WTC11 (cell line): ENCODE data around the gene ACSBG1. TPM values are rescaled to one million over a fixed set of nuclear protein-coding genes. Genes with fewer than 3 reads are reported as not detected.

Experiments
- ATAC-seq: fragments of 200-7000 bp; cut with Tn5 transposase; 2 replicates; pipeline ENCODE4 v1.10.0; 2021; ENCODE audit warnings: mild to moderate bottlenecking, moderate library complexity
- CTCF ChIA-PET: fragments of 300-600 bp; sonication (Branson Sonifier 250); formaldehyde crosslinking; loops from one replicate; lab custom pipeline; 2021; ENCODE audit warnings: antibody characterized with exemption; lab: Charles Lee
- POLR2A ChIA-PET: fragments of 350-600 bp; sonication (Branson Sonifier 250); formaldehyde crosslinking; loops from one replicate; lab custom pipeline; 2021; ENCODE audit warnings: antibody characterized with exemption; lab: Charles Lee
- DNase-seq: peaks from one replicate; pipeline ENCODE4 v3.0.0; 2021; ENCODE audit warnings: low spot score
- H3K27ac Mint-ChIP-seq: 2 replicates; pipeline ENCODE4 v1.8.0; 2021; ENCODE audit warnings: mixed read lengths
- H3K27me3 Mint-ChIP-seq: 2 replicates; pipeline ENCODE4 v1.8.0; 2021; ENCODE audit warnings: low read depth, mild to moderate bottlenecking, moderate library complexity, mixed read lengths
- H3K36me3 Mint-ChIP-seq: 2 replicates; pipeline ENCODE4 v1.8.0; 2021; ENCODE audit warnings: mixed read lengths
- H3K4me1 Mint-ChIP-seq: 2 replicates; pipeline ENCODE4 v1.8.0; 2022; ENCODE audit warnings: mixed read lengths
- H3K4me3 Mint-ChIP-seq: 2 replicates; pipeline ENCODE4 v1.8.0; 2021; ENCODE audit warnings: mild to moderate bottlenecking, moderate library complexity, mixed read lengths
- H3K9me3 Mint-ChIP-seq: 2 replicates; pipeline ENCODE4 v1.8.0; 2021; ENCODE audit warnings: mixed read lengths
- AR ChIP-seq: fragments of 250-450 bp; sonication (Bioruptor Pico); IDR thresholded peaks from 2 replicates; pipeline ENCODE4 v1.9.0; 2021; ENCODE audit warnings: mild to moderate bottlenecking
- CBFB ChIP-seq: sonication (generic); formaldehyde crosslinking; IDR thresholded peaks from 2 replicates; pipeline ENCODE4 v1.8.1; 2022; ENCODE audit warnings: mild to moderate bottlenecking, low read depth, missing genetic modification reagents
- CREM ChIP-seq: sonication (generic); formaldehyde crosslinking; IDR thresholded peaks from 2 replicates; pipeline ENCODE4 v1.8.1; 2022; ENCODE audit warnings: mild to moderate bottlenecking, missing genetic modification reagents, moderate library complexity
- ELF4 ChIP-seq: sonication (generic); formaldehyde crosslinking; IDR thresholded peaks from 2 replicates; pipeline ENCODE4 v1.8.1; 2022; ENCODE audit warnings: low read depth, mild to moderate bottlenecking, moderate library complexity, missing genetic modification reagents
- FOXK1 ChIP-seq: sonication (generic); formaldehyde crosslinking; IDR thresholded peaks from 2 replicates; pipeline ENCODE4 v1.8.0; 2022; ENCODE audit warnings: mild to moderate bottlenecking, moderate library complexity, missing genetic modification reagents
- GABPB1 ChIP-seq: sonication (generic); formaldehyde crosslinking; IDR thresholded peaks from 2 replicates; pipeline ENCODE4 v1.8.1; 2023; ENCODE audit warnings: mild to moderate bottlenecking, missing genetic modification reagents
- IRF2 ChIP-seq: sonication (generic); formaldehyde crosslinking; IDR thresholded peaks from 2 replicates; pipeline ENCODE4 v1.8.0; 2022; ENCODE audit warnings: low read depth, missing genetic modification reagents, borderline replicate concordance
- MXD4 ChIP-seq: fragments of 250-450 bp; sonication (Bioruptor Pico); IDR thresholded peaks from 2 replicates; pipeline ENCODE4 v1.8.0; 2021; ENCODE audit warnings: mild to moderate bottlenecking, moderate library complexity, borderline replicate concordance
- NFYB ChIP-seq: sonication (generic); formaldehyde crosslinking; conservative IDR thresholded peaks from 2 replicates; pipeline ENCODE4 v1.8.0; 2022; ENCODE audit warnings: low read depth, missing genetic modification reagents
- RELA ChIP-seq: sonication (generic); formaldehyde crosslinking; IDR thresholded peaks from 2 replicates; pipeline ENCODE4 v1.8.1; 2022; ENCODE audit warnings: missing genetic modification reagents, mild to moderate bottlenecking, borderline replicate concordance
- RORB ChIP-seq: fragments of 250-450 bp; sonication (Bioruptor Pico); IDR thresholded peaks from 2 replicates; pipeline ENCODE4 v1.9.0; 2021; ENCODE audit warnings: mild to moderate bottlenecking
- SMAD4 ChIP-seq: sonication (generic); formaldehyde crosslinking; IDR thresholded peaks from 2 replicates; pipeline ENCODE4 v1.8.0; 2022; ENCODE audit warnings: mild to moderate bottlenecking, missing genetic modification reagents
- STAT6 ChIP-seq: sonication (generic); formaldehyde crosslinking; conservative IDR thresholded peaks from 2 replicates; pipeline ENCODE4 v1.8.1; 2023; ENCODE audit warnings: mild to moderate bottlenecking, low read depth, missing genetic modification reagents, moderate library complexity
- ZNF532 ChIP-seq: fragments of 250-450 bp; sonication (Bioruptor Pico); IDR thresholded peaks from 2 replicates; pipeline ENCODE4 v1.9.0; 2021; ENCODE audit warnings: mild to moderate bottlenecking, borderline replicate concordance
- ZNF671 ChIP-seq: fragments of 250-450 bp; sonication (Bioruptor Pico); IDR thresholded peaks from 2 replicates; pipeline ENCODE4 v1.8.0; 2021; ENCODE audit warnings: mild to moderate bottlenecking
- total RNA-seq: library from RNA; stranded (reverse); gene quantifications from 3 replicates; pipeline ENCODE4 v1.2.3, GENCODE V29; 2021

The ACSBG1 gene
- total RNA-seq, 1 experiment from 2014 or later, result 5.8 TPM

- TF ChIP-seq ZNF532, result no peak
- no peak for TF ChIP-seq ELF4
- TF ChIP-seq CBFB (CRISPR knock-in tag), result no peak
- no peak for TF ChIP-seq STAT6 (CRISPR knock-in tag)
- TF ChIP-seq RORB (CRISPR knock-in tag), result no peak
- no peak for TF ChIP-seq NFYB (CRISPR knock-in tag)
- no peak for TF ChIP-seq ZNF671
- TF ChIP-seq MXD4 (CRISPR knock-in tag), result no peak
- no peak for TF ChIP-seq SMAD4
- no peak for TF ChIP-seq RELA
- no peak for TF ChIP-seq CREM (CRISPR knock-in tag)
- no peak for TF ChIP-seq IRF2 (CRISPR knock-in tag)
Measured at GRCh38 chr15:78272316-78272715, 38.0 kb upstream of the ACSBG1 start (continued).

- ChIA-PET CTCF (interaction anchor here (1.3 kb wide), 1 partner anchor 24 kb away, joined by 4 read pairs; no protein-coding TSS in a partner anchor), POLR2A (no interaction called here)
- no peak for TF ChIP-seq AR (CRISPR knock-in tag)
- TF ChIP-seq STAT6 (CRISPR knock-in tag), result no peak
- TF ChIP-seq CBFB (CRISPR knock-in tag), result no peak
- no peak for TF ChIP-seq FOXK1
- TF ChIP-seq GABPB1 (CRISPR knock-in tag), result no peak
Measured at GRCh38 chr15:78266806-78267205, 32.4 kb upstream of the ACSBG1 start.

More at GRCh38 chr15:78266806-78267205, 32.4 kb upstream of the ACSBG1 start:
- Mint-ChIP-seq H3K36me3 (no peaks in the 10 kb centered on the region), H3K4me3 (no peak overlapping the region), H3K27me3 (peaks cover 27% of the 10 kb centered on the region), H3K27ac (no peak overlapping the region), H3K4me1 (peaks cover 4% of the 10 kb centered on the region), H3K9me3 (no peaks in the 10 kb centered on the region)
- DNase-seq (no peak), ATAC-seq (no peak)
